ENCODE measurements around the gene CXCR2.

DNA sequence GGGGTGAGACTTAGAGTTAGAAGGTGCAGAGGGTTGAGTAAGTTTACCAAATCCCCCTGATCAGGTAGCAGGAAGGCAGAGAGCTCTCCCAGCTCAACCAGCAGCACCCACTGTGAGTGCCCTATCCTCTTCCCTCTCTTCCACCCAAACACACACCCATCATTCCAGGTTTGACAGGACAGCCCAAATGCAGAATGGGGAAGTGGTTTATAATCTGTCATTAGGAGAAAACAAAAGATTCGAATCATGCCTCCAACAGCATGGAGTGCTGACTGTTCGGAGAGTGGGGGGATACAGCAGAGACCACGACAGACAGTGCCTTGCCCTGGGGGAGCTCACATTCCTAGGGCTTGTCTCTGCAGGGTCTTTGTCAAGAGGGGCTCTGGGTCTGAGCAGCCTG, 11.7 kb downstream of the CXCR2 start:
- TF ChIP-seq POLR2AphosphoS5 (IDR thresholded peaks at IDR 0.05) (no peak), EP300 (IDR thresholded peaks at IDR 0.05) (no peak), POLR2A (IDR thresholded peaks at IDR 0.05) (no peak)
- TF ChIP-seq, protein P1, sequence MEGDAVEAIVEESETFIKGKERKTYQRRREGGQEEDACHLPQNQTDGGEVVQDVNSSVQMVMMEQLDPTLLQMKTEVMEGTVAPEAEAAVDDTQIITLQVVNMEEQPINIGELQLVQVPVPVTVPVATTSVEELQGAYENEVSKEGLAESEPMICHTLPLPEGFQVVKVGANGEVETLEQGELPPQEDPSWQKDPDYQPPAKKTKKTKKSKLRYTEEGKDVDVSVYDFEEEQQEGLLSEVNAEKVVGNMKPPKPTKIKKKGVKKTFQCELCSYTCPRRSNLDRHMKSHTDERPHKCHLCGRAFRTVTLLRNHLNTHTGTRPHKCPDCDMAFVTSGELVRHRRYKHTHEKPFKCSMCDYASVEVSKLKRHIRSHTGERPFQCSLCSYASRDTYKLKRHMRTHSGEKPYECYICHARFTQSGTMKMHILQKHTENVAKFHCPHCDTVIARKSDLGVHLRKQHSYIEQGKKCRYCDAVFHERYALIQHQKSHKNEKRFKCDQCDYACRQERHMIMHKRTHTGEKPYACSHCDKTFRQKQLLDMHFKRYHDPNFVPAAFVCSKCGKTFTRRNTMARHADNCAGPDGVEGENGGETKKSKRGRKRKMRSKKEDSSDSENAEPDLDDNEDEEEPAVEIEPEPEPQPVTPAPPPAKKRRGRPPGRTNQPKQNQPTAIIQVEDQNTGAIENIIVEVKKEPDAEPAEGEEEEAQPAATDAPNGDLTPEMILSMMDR (IDR thresholded peaks at IDR 0.05), result no peak

Data from suprapubic skin (tissue), 4 donors.